GM12892 (cell line): ENCODE results near the gene FSIP1.

Source experiments
- POLR2A ChIP-seq: IDR thresholded peaks from 2 replicates; pipeline ENCODE4 v1.6.1; 2011; ENCODE audit warnings: low read depth, low read length, control low read depth
- TAF1 ChIP-seq: IDR thresholded peaks from 2 replicates; pipeline ENCODE4 v1.6.1; 2011; ENCODE audit warnings: low read depth, mild to moderate bottlenecking, control low read depth, low read length, borderline replicate concordance

GRCh38 chr15:39672184-39672583 is 110.5 kb downstream of the FSIP1 start:
- TF ChIP-seq POLR2A (no peak), TAF1 (no peak)
